SK-N-MC (cell line): ENCODE data around the gene PSMB3.

Experiments used
- EZH2 ChIP-seq: fragments of 200-600 bp; sonication (generic); IDR thresholded peaks from one replicate; pipeline ENCODE4 v1.6.1; 2017; ENCODE audit warnings: antibody characterized with exemption
- POLR2AphosphoS5 ChIP-seq: IDR thresholded peaks from 2 replicates; pipeline ENCODE4 v1.6.1; 2012; ENCODE audit warnings: mild to moderate bottlenecking, low read depth, low read length, borderline replicate concordance

DNA sequence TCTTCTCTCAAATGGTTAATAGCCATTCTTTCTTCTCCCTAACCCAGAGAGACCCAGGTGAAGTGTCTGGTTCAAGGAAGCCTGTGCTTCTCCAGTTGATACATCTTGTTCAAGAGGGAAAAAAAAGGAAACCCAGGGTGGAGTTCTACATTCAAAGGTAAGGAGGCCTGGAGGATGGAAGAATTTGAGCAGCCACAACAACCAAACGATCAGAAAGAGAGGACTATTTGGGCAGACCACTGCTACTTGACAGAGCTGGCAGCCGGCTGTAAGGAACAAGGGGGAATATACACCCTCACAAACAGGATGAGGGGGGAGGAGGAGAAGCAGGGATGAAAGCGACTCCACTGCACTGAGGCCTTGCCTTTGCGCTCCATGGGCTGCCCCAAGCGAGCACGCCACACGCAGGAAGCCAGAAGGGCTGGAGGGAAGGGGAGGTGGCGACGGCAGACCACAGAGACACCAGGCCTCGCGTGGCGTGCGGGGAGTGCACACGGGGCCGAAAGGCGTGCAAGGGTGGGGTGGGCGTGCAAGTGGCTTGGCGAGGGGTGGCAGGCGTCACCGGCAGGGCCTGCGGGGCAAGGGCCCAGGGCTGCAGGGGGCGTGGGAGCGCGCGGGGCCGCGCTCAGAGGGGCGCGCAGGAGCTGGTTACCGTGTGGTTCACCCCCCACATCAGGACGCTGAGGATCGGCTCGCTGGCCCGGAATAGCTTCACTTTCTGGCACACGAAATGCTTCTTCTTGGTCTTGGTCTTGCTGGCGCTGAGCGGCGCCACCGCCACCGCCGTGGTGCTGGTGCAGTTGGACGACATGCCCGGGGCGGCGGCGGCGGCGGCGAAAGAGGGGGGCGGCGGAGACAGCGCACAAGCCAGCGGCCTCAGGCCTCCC is 46.3 kb downstream of the PSMB3 start:
- no peak; the same call in 1 of the 2 replicates for TF ChIP-seq POLR2AphosphoS5
- no peak for TF ChIP-seq EZH2
